HG03025 (cell line): ENCODE data around the gene TGFBR3L.

ENCODE experiments used
- ATAC-seq: cut with Tn5 transposase; IDR thresholded peaks from one replicate; pipeline ENCODE4 v1.9.1; 2021; ENCODE audit warnings: mild to moderate bottlenecking, moderate library complexity; ENCODE audit not compliant: unreplicated experiment, low FRiP score

Gene TGFBR3L

DNA sequence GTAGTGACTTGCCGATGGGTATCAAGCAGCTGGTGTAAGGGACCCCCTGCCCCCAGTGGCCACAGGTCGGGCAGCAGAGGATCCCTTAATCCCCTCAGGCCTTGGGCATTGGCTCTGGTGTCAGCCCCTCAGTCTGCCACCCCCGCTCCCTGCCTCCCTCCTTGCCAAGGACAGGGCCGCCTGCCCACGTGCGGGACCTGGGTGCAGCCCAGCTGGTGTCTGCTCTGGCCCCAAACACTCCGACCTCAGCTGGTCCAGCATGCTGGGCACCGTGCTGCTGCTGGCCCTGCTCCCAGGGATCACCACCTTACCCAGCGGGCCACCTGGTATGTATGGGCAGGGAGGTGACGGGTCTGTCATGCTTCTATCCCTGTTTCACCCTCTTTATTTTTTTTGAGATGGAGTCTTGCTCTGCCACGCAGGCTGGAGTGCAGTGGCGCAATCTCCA, at the start of gene TGFBR3L:
Gene TGFBR3L (plus strand): TSS at position 233 of the 448 bp plus-strand sequence.
- no peak for ATAC-seq

DNA sequence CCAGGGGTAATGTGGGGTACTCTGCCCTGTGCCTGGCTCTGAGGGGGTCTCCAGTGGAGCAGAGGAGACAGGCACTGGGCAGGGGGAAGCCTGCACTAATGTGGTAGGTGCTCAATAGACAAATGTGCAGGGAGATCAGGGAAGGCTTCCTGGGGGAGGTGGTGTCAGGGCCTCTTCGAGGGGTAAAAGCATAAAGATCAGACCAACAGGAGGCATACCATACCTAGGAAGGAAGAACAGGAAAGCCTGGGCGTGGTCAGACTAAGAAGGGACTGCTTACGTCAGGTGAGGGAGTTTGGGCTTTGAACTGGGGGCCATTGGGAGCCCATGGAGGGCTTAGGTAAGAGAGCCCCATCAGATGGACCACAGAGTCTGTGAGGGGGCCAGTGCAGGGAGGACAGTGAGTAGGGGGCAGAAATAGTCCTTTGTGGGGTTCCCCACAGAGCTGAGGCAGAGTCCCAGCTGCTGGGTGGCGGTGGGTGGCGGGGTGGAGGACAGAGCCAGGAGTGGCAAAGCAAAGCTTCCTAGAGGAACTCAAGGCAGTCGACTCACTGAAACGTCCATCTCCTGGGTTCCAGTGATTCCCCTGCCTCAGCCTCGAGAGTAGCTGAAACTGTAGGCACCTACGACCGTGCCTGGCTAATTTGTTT, 49.2 kb upstream of the TGFBR3L start:
- ATAC-seq, result no peak

GRCh38 chr19:7866399-7867091, 48.1 kb upstream of the TGFBR3L start:
- no peak for ATAC-seq

DNA sequence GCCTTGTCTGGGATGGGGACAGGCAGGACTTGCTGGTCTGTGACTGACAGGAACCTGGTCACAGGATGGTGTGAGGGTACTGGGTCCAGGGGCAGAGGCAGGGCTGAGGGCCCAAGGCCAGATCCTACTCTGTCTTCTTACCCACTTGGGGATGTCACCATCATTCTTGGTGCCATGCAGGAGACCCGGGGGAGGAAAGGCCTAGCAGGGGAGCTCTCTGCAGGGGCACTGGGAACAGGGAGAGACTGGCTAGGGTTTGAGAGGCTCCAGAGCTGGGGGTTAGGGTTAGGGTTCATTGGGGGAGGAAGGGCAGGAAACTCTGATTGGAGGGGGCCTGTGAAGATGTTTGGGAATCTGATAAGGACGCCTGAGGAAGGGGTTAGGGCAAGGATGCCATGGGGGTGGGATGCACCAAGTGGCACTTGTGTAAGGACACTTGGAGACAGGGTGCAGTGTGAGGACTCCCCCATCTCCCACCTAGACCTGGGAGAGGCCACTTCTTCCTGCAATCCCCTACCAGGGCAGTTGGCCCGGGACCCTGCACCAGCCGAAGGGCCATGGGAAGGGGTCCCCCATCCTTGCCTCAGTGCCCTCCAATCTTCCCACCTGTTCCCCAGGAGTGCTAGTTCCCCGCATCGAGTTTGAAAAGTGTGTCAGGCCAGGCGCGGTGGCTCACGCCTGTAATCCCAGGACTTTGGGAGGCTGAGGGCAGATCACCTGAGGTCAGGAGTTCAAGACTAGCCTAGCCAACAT, 47.4 kb upstream of the TGFBR3L start:
- ATAC-seq, result no peak

DNA sequence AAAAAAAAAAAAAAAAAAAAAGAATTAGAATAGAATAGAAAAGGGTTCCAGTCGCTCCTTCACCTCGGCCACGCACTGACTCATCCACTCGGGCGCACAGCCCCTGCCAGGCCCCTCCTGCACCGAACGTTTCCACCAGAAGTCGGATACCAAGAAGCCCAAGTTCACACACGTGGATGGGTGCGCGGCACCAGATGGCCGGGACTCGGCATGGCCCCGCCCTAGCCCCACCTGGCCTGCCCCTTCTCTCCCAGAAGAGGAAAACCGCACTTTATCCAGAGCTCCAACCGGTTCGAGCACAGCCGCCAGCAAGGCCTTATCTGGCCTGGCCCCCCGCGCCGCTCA, 46.3 kb upstream of the TGFBR3L start:
- no peak for ATAC-seq

- ATAC-seq, result peak; percentile 55
Measured at GRCh38 chr19:7868671-7869452, 45.8 kb upstream of the TGFBR3L start.

DNA sequence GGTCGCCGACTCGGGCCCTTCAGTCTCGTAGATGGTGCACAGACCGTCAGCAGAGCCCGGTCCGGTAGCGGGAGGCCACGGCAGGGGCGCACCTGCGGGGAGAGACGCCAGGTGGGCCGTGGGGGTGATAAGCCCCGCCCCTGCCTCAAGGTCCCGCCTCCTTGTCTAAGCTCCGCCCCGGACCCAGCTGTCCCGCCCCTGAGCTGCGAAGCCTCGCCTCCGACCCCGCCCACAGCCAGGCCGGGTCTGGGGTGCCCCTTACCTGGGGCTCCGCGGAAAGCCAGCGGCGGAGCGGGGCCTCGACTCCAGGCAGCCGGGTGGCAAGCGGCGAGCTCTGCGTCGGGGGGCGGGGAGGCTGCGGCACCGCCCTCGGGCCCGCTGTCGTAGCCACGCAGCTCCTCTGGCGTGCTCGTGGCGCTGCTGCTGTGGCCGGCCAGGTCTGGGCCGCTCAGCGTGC, 45.1 kb upstream of the TGFBR3L start:
- ATAC-seq, result peak; percentile 43

GRCh38 chr19:7869910-7870511, 44.6 kb upstream of the TGFBR3L start:
- ATAC-seq, result no peak

GRCh38 chr19:7870571-7871436, 43.8 kb upstream of the TGFBR3L start:
- no peak for ATAC-seq

DNA sequence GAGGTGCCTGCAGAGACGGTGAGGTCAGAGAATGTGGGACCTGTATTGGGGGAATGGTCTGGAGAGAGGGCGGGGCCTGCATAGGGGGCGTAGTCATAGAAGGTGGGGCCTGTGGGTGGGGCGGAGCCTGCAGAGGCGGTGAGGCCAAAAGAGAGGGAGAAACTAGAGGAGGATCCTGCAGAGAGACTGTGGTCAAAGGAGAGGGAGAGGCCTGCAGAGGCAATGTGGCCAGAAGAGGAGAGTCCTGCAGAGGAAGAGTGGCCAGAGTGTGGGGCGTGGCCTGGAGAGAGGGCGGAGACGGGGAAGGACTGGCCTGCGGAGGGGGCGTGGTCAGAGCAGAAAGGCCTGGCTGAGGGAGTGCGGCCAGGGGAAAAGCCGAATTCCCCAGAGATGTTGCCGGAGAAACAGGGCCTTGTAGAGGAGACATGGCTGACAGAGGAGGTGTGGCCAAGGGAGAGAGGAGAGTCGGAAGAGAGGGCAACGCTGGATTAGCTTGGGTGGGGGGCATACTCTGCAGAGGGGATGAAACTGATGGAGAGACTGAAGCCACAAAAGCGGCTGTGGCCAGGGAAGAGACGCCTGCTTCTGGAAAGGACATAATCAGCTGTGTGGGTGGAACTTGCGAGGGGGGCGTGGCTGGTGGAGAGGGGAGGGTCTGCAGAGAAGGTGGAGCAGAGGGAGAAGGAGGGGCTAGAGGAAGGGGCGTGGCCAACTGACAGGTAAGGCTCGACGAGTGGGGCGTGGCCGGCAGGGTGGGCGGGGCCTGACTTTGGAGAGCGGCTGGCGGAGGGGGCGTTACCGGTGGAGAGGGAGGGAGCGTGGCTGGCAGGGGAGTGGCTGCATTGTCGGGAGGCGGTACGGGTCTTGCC, 43.0 kb upstream of the TGFBR3L start:
- ATAC-seq, result no peak

- ATAC-seq, result no peak
Measured at GRCh38 chr19:7872306-7873204, 42.1 kb upstream of the TGFBR3L start.

- ATAC-seq, result no peak
Measured at GRCh38 chr19:7873304-7874075, 41.1 kb upstream of the TGFBR3L start.

DNA sequence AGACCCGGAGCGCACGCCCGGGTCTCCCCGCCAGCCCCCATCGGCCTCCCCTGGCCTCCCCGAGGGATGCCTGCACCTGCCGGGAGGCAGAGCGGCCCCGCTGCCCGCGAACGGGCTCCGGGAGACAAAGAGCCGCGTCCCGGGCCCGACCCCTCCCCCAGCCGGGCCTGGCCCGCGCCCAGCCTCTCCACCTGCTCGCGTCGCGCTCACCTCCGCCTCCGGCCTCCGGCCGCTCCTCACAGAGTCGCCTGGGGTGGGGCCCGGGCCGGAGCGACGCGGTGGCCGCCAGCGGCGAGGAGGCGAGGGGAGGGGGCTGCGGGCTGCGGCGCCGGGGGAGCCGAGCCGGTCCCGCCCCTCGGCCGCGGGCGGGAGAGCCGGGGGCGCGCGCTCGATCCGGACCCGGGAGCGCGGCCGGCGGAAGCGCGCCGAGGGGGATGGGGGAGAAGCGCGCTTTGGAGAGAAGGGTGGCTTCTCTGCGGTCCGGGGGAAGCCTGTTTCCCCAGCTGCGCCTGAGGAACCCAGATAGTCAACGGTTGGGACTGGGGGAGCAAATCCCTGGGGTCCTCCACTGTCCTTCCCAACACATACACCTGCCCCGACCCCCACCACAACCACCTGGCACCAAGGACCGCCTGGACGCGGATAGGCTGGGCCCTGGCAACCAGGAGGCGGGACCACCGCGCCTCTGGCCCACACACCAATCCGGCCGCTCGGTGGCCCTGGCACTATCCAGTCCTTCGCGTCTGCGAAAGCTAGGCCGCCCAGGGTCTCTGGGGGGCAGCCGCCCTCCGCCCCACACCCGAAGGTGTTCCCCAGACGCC, 40.3 kb upstream of the TGFBR3L start, which contains the start of gene PRR36:
Gene PRR36 (minus strand): TSS at position 315 of the 821 bp plus-strand sequence. CDS start 701 bp downstream, outside the sequence.
- no peak for ATAC-seq

- ATAC-seq, result no peak
Measured at GRCh38 chr19:7874897-7875273, 39.7 kb upstream of the TGFBR3L start.

DNA sequence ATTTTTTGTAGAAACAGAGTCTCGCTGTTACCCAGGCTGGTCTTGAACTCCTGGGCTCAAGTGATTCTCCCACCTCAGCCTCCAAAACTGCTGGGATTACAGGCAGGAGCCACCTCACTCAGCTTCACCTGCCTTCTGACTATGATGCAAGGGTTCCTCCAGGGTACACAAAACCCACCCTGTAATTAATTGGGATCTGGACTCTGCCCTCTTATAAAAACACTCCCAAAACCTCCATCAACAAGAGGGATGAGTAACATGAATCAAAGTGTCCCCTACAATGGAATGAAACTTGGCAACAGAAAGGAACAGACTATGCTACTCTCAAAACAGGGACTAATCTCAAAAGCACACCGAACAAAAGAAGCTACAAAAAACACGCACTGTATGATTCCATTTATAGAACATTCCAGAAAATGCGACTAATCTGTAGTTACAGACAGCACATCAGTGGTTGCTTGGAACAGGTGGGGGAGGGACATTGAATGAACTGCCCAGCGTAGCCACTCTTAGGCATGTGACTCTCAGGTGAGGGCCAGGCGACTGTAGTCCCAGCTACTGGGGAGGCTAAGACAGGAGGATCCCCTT, 37.3 kb upstream of the TGFBR3L start:
- ATAC-seq, result no peak
